ENCODE results near the gene PRXL2C.

DNA sequence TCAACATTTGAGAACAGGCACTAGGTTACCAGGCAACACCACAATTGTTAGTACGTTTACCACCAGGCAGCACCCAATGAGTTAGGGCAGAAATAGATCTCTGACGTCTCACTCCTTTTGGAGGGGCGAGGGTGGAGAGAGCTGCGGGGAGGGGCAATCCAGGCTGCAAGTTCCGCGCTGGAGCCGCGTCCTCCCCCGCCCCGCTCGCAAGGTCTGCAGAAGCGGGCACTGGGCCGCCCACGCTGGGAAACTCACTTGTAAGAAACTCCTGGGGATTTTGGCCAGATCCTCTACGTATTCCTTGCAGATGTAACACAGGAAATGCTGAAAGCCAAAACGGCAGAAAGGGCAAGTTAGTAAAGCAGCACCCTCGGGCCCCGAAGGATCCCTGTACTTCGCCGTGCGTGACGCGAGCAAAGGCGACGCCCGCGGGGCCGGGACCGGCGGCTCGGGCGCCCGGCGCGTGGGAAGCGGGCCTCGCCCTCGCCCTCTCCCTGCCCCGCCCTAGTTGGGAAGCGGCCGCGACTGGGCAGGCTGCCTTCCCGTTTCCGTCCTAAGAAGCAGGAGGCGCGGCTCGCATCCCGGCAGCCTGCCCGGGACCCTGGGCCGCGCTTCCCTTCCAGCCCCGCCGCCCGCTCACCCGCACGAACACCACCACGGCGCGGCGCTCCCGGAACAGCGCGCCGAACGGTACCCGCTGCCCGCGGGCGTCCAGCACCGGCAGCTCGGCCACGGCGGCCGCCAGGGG, 493 bp downstream of the PRXL2C start:
- TF ChIP-seq, protein P1, sequence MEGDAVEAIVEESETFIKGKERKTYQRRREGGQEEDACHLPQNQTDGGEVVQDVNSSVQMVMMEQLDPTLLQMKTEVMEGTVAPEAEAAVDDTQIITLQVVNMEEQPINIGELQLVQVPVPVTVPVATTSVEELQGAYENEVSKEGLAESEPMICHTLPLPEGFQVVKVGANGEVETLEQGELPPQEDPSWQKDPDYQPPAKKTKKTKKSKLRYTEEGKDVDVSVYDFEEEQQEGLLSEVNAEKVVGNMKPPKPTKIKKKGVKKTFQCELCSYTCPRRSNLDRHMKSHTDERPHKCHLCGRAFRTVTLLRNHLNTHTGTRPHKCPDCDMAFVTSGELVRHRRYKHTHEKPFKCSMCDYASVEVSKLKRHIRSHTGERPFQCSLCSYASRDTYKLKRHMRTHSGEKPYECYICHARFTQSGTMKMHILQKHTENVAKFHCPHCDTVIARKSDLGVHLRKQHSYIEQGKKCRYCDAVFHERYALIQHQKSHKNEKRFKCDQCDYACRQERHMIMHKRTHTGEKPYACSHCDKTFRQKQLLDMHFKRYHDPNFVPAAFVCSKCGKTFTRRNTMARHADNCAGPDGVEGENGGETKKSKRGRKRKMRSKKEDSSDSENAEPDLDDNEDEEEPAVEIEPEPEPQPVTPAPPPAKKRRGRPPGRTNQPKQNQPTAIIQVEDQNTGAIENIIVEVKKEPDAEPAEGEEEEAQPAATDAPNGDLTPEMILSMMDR (IDR thresholded peaks at IDR 0.05): peak in 1 of 4 donors; percentile 30
- peak; percentile 85 for TF ChIP-seq POLR2A (IDR thresholded peaks at IDR 0.05)

All from right lobe of liver (tissue), 4 donors.